ENCODE measurements around the gene KRT8. TPM values are rescaled to one million over a fixed set of nuclear protein-coding genes. Genes with fewer than 3 reads are reported as not detected.
"Not testable (repeated sequence)": the region's sequence is repeated elsewhere in the genome, so short reads cannot be mapped to it uniquely, and the experiment has no call there.

KRT8 gene
- polyA plus RNA-seq = not detected

- H3K27me3 Mint-ChIP-seq = peaks cover 19% of the 10 kb centered on the region
- not testable (repeated sequence) for H3K4me1 Mint-ChIP-seq, H3K36me3 Mint-ChIP-seq, H3K9me3 Mint-ChIP-seq
- H3K27ac Mint-ChIP-seq = peak within 1 kb of the TSS in 1 of 3 donors; percentile 51
- H3K4me3 Mint-ChIP-seq = peak within 1 kb of the TSS in 3 of 4 donors; percentile 44 to 75 (median 53)
Measured at GRCh38 chr12:52904509-52905300, at the start of gene KRT8. Gene KRT8, minus strand, starts transcription at chr12:52905076. Its CDS starts 95 bp downstream, at chr12:52904981.

- peaks cover 0 to 3% (median 0%) of the 10 kb centered on the region in 3 donors for H3K4me1 Mint-ChIP-seq
- no peaks in the 10 kb centered on the region for H3K36me3 Mint-ChIP-seq
- H3K27ac Mint-ChIP-seq = no peak overlapping the region
- H3K27me3 Mint-ChIP-seq = no peaks in the 10 kb centered on the region
- H3K9me3 Mint-ChIP-seq = no peaks in the 10 kb centered on the region
- H3K4me3 Mint-ChIP-seq = no peak overlapping the region
Measured at GRCh38 chr12:52953181-52953841, 48.4 kb upstream of the KRT8 start.

GRCh38 chr12:52952076-52952801, 47.4 kb upstream of the KRT8 start:
- H3K9me3 Mint-ChIP-seq = no peaks in the 10 kb centered on the region
- no peak overlapping the region for H3K27ac Mint-ChIP-seq
- no peak overlapping the region for H3K4me3 Mint-ChIP-seq
- no peaks in the 10 kb centered on the region for H3K27me3 Mint-ChIP-seq
- no peaks in the 10 kb centered on the region for H3K36me3 Mint-ChIP-seq
- H3K4me1 Mint-ChIP-seq = peaks cover 0 to 3% (median 0%) of the 10 kb centered on the region in 3 donors

GRCh38 chr12:52951640-52952039, 46.8 kb upstream of the KRT8 start:
- Mint-ChIP-seq H3K4me3 (no peak overlapping the region), H3K27ac (no peak overlapping the region), H3K9me3 (no peaks in the 10 kb centered on the region), H3K36me3 (no peaks in the 10 kb centered on the region), H3K4me1 (peaks cover 0 to 3% (median 0%) of the 10 kb centered on the region in 3 donors), H3K27me3 (no peaks in the 10 kb centered on the region)

- Mint-ChIP-seq H3K4me1 (peaks cover 0 to 3% (median 0%) of the 10 kb centered on the region in 3 donors), H3K9me3 (no peaks in the 10 kb centered on the region), H3K4me3 (no peak overlapping the region), H3K27ac (no peak overlapping the region), H3K27me3 (no peaks in the 10 kb centered on the region), H3K36me3 (no peaks in the 10 kb centered on the region)
Measured at GRCh38 chr12:52951126-52951525, 46.2 kb upstream of the KRT8 start.

- Mint-ChIP-seq H3K4me3 (peak overlapping the region in 2 of 4 donors; percentile 34 to 86), H3K27ac (no peak overlapping the region), H3K9me3 (no peaks in the 10 kb centered on the region), H3K4me1 (peaks cover 0 to 3% (median 0%) of the 10 kb centered on the region in 3 donors), H3K36me3 (no peaks in the 10 kb centered on the region), H3K27me3 (no peaks in the 10 kb centered on the region)
Measured at GRCh38 chr12:52950553-52950952, 45.7 kb upstream of the KRT8 start.

- H3K9me3 Mint-ChIP-seq = no peaks in the 10 kb centered on the region
Measured at GRCh38 chr12:52949413-52950331, 44.8 kb upstream of the KRT8 start.

GRCh38 chr12:52947738-52948423, 43.0 kb upstream of the KRT8 start:
- H3K36me3 Mint-ChIP-seq = no peaks in the 10 kb centered on the region
- peaks cover 0 to 3% (median 0%) of the 10 kb centered on the region in 3 donors for H3K4me1 Mint-ChIP-seq
- H3K27me3 Mint-ChIP-seq = peaks cover 12% of the 10 kb centered on the region
- peak overlapping the region in 1 of 3 donors; percentile 69 for H3K27ac Mint-ChIP-seq
- no peaks in the 10 kb centered on the region for H3K9me3 Mint-ChIP-seq
- peak overlapping the region; percentile 44 to 93 (median 83) for H3K4me3 Mint-ChIP-seq

More at GRCh38 chr12:52949413-52950331, 44.8 kb upstream of the KRT8 start:
- Mint-ChIP-seq H3K4me1 (peaks cover 0 to 3% (median 0%) of the 10 kb centered on the region in 3 donors), H3K36me3 (no peaks in the 10 kb centered on the region), H3K27ac (no peak overlapping the region), H3K4me3 (peak overlapping the region; percentile 68 to 91 (median 84)), H3K27me3 (peaks cover 6% of the 10 kb centered on the region)

- Mint-ChIP-seq H3K27me3 (peaks cover 12% of the 10 kb centered on the region), H3K4me3 (no peak overlapping the region), H3K9me3 (no peaks in the 10 kb centered on the region), H3K27ac (peak overlapping the region in 1 of 3 donors; percentile 69), H3K4me1 (peaks cover 0 to 3% (median 0%) of the 10 kb centered on the region in 3 donors), H3K36me3 (no peaks in the 10 kb centered on the region)
Measured at GRCh38 chr12:52946797-52947547, 42.1 kb upstream of the KRT8 start.

GRCh38 chr12:52946334-52946733, 41.5 kb upstream of the KRT8 start:
- no peaks in the 10 kb centered on the region for H3K9me3 Mint-ChIP-seq
- H3K27me3 Mint-ChIP-seq = peaks cover 12% of the 10 kb centered on the region
- no peak overlapping the region for H3K4me3 Mint-ChIP-seq
- no peaks in the 10 kb centered on the region for H3K36me3 Mint-ChIP-seq
- H3K27ac Mint-ChIP-seq = no peak overlapping the region
- H3K4me1 Mint-ChIP-seq = peaks cover 0 to 2% (median 0%) of the 10 kb centered on the region in 3 donors

GRCh38 chr12:52945389-52946232, 40.7 kb upstream of the KRT8 start:
- Mint-ChIP-seq H3K9me3 (no peaks in the 10 kb centered on the region), H3K4me3 (no peak overlapping the region), H3K4me1 (peaks cover 0 to 2% (median 0%) of the 10 kb centered on the region in 3 donors), H3K36me3 (no peaks in the 10 kb centered on the region), H3K27ac (no peak overlapping the region), H3K27me3 (peaks cover 12% of the 10 kb centered on the region)

- H3K36me3 Mint-ChIP-seq = no peaks in the 10 kb centered on the region
- H3K9me3 Mint-ChIP-seq = peaks cover 0 to 2% (median under 1%) of the 10 kb centered on the region in 3 donors
- no peak overlapping the region for H3K27ac Mint-ChIP-seq
- H3K4me1 Mint-ChIP-seq = peaks cover 0 to 2% (median 0%) of the 10 kb centered on the region in 3 donors
- H3K4me3 Mint-ChIP-seq = peak overlapping the region in 1 of 4 donors; percentile 18
- peaks cover 12% of the 10 kb centered on the region for H3K27me3 Mint-ChIP-seq
Measured at GRCh38 chr12:52944683-52945388, 40.0 kb upstream of the KRT8 start.

Data from IgD-negative memory B cell (primary cell).